Measurements from ENCODE around the gene YES1.
"Not testable (repeated sequence)": the region's sequence is repeated elsewhere in the genome, so short reads cannot be mapped to it uniquely, and the experiment has no call there.

The YES1 gene

GRCh38 chr18:683531-683930, 128.5 kb downstream of the YES1 start:
- DNase-seq (ENCODE audit: low read depth in 2 of 2), result no peak

- no peak for DNase-seq (ENCODE audit: low read depth in 2 of 2)
These were observed 129.2 kb downstream of the YES1 start for GRCh38 chr18:682833-683232.

GRCh38 chr18:682416-682815, 129.6 kb downstream of the YES1 start:
- not testable (repeated sequence) for DNase-seq (ENCODE audit: low read depth in 2 of 2)

DNA sequence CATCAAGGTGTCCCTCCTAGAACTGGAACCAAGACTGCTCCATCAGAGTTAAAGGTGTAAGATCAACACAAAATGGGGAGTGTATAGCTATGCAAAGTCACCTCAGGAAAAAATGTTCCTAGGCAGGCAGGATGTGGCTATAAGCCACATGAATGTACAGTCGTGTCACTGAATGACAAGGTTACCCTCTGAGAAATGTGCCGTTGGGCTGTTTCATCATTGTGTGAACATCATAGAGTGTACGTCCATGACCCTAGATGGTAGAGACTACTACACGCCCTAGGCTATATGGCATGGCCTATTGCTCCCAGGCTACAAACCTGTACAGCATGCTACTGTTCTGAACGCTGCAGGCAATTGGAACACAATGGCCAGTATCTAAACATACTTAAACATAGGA, 130.1 kb downstream of the YES1 start:
- DNase-seq (ENCODE audit: low read depth in 2 of 2), result peak; percentile 13 to 23

- DNase-seq (ENCODE audit: low read depth in 2 of 2), result no peak
These were observed 131.7 kb downstream of the YES1 start for GRCh38 chr18:680392-680791.

GRCh38 chr18:679516-679915, 132.5 kb downstream of the YES1 start:
- no peak for DNase-seq (ENCODE audit: low read depth in 2 of 2)

DNA sequence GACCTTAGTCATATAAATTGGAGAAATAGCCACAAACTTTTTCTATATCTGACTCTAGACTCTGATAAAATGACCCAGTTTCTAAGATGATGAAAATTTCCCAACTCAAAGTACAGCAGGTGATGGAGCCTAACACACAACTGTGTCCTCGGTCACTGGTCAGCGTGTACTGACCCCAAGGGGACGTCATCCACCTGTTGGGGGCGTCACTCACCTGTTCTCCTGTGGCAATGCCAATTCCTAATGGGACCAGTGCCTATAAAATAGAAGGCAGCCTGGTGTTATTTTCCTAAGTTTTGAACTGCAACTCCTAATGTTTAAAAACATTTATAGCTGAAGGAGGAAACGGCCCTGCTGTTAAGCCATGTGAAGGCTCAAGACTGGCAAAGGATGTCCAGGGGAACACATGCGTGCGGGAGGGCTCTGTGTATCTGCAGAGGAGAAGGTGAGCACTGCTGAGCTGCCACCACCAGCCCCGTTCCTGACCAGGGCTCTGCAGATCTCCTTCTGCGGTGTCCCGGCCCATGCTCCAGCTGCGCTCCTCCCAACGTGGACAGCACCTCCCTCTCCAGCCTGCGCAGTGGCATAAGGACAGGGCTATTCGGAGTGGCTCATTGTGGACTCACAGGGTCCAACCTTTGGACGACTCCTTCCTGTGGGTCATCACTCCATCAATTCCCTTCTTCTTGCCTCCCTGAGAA, 133.4 kb downstream of the YES1 start:
- DNase-seq (ENCODE audit: low read depth in 2 of 2), result no peak

GRCh38 chr18:677951-678381, 134.1 kb downstream of the YES1 start:
- DNase-seq (ENCODE audit: low read depth in 2 of 2), result no peak

DNA sequence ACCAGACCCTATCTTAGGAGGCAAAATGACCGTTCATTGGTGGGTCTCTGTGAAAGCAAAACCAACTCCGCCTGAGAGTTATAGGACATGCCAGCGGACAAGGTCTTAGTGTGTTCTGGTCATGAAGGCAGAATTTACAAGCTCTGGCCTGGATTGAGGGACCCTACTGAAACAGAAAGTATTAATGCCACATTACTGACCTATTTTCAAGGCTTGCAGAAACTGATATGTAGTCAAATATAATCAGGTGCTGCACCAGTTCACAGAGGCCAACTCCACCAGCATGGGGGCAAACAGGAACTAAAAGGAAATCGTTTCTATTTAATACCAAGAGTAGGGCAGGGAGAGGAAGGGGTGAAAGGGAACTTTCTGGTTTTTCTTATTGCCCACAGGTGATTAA, 134.9 kb downstream of the YES1 start:
- no peak for DNase-seq (ENCODE audit: low read depth in 2 of 2)

DNA sequence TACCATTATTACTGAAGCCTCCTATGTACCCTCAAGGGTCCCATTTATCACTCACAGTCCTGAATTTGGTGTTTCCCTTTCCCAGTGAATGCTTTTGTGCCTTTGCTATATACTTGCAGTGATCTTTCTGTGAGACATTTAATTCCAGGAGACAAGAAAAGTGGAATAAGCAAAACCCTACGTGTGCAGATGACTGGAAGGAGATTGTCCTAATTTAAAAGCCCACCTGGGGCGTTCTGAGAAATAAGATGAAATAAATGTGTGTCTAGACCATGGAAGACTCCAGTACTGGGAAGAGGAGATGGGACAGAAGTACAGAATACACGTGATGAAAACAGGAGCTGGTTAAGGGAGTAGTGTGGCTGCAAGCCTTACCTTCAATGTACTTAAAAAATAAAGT, 135.3 kb downstream of the YES1 start:
- DNase-seq (ENCODE audit: low read depth in 2 of 2), result no peak

DNA sequence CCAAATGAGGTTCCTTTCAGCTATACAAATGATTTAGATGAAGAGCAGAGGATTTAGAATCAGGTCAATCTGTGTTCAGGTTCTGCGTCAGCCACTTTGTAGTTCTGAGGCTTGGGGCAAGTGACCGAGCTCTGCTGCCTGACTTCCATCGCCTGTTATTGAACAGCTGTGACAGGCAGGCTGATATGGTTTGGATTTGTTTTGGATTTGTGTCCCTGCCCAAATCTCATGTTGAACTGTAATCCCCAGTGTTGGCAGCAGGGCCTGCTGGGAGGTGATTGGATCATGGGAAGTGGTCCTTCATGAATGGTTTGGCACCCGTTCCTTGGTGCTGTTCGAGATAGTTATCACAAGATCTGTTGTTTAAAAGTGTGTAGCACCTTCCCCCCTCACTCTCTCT, 136.0 kb downstream of the YES1 start:
- no peak for DNase-seq (ENCODE audit: low read depth in 2 of 2)

- DNase-seq (ENCODE audit: low read depth in 2 of 2), result no peak
These were observed 136.7 kb downstream of the YES1 start for GRCh38 chr18:675307-675706.

- no peak for DNase-seq (ENCODE audit: low read depth in 2 of 2)
These were observed 138.3 kb downstream of the YES1 start for GRCh38 chr18:673769-674168.

DNA sequence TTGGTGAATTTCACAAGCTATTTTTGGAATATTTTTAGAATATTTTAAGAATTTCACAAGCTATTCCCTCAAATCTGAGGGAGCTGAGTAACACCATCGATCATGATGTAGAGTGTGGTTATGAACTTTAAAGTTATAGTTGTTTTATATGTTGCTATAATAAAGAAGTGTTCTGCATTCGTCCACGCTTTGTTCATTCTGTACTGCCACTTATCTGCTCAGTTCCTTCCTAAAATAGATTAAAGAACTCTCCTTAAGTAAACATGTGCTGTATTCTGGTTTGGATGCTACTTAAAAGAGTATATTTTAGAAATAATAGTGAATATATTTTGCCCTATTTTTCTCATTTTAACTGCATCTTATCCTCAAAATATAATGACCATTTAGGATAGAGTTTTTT, 138.7 kb downstream of the YES1 start:
- DNase-seq (ENCODE audit: low read depth in 2 of 2), result no peak
